Activated gamma-delta T cell treated with Interleukin-2 at 50 U/mL for 16 hours (primary cell): Measurements from ENCODE around the gene DMRT2.

ENCODE experiments used
- DNase-seq: peaks from one replicate; pipeline ENCODE4 v3.0.0-alpha.2; 2020

The DMRT2 gene

DNA sequence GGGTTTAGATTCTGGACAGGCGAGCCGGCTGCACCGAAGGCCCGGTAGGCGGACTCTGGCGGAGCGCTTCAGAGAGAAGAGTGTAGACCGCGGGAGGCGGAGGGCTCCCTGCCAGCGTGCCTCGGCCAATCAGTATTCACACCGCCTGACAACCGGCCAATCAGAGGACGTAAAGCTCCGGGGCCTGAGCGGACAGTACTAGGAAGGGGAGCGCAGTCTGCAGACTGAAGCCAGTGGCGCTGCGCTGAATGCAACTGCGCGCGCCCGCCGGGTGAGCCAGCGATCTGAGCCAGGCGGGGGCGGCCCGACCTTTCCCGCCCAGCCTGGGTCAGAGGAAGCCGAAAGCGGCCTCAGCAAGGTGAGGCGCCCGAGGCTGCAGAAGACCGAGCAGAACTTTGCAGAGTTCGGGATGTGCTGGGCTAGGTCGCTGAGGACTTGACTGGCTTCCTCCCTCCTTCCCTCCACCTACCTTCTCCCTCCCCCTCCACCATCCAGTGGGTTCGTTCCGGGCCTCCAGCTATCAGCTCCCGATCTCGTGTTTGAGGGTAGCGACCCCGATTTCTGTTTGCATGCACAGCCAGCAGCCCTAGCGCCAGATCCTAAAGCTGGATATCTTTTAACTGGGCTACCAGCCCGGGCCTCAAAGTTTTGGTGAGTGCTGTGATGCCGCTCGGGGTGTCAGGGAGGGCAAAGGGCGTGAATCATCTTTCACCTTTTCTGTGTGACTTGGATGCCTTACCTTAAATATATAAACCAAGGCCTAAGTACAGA is at the start of gene DMRT2:
TSS of gene DMRT2 (plus strand) at position 233 of the 771 bp plus-strand sequence. CDS start 1,257 bp downstream, outside the sequence.
- no peak for DNase-seq

DNA sequence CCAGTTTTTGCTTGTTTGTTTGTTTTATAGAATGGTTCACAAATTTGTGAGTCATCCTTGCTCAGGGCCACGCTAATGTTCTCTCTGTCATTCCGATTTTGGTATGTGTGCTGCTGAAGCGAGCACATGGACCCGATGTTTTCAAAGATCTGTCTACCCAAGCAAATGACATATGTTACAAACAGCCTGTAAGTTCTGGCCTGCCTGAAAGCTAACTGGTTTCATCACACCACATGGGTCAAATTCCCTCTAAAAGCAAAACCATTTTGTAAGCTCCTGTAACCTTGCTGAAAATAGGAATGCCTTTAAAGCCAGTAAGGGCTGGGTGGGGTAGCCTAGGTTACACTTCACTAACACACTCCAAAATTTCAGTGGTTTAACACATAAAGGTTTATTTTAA is 48.3 kb upstream of the DMRT2 start:
- no peak for DNase-seq

DNA sequence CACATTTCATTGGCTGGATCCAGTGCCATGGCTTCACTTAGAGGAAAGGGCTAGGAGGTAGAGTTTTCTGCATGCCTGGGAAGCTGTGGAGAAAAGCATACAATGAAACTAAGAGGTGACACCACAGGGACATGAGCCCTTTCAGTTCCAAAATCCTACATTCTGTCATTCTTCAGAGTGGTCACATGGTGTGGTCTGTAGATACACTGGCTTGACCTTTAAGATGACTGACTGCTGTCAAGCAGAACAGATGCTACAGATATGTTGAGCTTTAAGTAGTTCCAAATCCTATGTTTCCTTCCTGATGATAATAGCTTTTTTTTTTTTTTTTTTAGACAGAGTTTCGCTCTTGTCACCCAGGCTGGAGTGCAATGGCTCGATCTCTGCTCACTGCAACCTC is 47.5 kb upstream of the DMRT2 start:
- no peak for DNase-seq

DNA sequence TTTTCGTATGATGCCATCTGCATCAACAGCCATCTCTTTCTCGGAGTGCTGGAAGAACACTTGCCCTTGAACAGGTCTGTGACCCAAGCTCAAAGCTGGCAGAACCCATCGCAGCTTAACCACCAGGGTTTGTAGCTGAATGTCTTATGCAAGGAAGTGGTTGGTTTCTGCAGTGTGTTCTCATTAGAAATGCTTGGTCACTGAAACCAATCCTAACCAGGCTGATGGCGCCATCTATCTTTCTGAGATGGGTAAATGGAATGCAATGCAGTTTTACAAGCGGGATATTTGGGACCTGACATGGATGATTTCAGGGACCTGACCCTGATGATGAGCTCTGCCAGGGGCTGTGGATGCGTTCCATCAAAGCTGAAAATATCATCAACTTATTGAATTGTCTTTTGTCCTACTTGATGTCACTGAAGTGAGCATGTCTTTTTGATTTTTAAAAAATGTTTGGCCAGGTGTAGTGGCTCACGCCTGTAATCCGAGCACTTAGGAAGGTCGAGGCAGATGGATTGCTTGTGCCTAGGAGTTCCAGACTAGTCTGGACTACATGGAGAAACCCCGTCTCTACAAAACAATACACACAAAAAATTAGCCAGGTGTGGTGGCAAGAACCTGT is 45.0 kb upstream of the DMRT2 start:
- no peak for DNase-seq

DNA sequence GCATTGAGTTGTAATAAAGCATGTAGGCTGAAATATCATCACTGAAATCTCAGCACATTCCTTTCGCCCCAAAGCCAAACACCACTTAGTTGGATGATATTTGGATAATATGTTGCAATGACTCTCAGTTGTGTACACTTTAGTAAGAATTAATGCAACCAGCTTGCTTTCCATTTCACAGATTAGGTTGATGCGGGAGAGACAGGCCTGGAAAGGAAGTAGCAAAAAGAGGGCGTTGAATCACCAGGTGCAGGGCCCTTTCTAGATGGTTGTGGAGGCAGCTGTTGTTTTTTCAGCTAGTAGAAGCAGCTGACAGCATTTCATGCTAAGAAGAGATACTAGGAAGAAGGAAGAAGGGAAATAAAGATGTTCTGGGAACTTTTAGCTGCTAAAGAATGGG is 42.8 kb upstream of the DMRT2 start:
- DNase-seq = no peak

DNA sequence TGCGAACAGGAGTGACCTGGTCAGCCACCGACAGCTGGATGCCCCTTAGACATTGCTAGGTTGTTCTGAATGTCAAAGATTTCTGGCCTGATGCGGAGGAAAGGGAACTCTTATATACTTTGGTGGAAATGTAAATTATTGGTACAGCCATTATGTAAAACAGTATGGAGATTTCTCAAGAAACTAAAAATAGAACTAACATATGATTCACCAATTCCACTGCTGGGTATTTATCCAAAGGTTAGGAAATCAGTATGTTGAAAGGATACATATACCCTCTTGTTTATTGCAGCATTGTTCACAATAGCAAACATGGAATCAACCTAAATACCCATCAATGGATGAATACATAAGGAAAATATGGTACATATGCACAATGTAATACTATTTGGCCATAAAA is 41.9 kb upstream of the DMRT2 start:
- no peak for DNase-seq

DNA sequence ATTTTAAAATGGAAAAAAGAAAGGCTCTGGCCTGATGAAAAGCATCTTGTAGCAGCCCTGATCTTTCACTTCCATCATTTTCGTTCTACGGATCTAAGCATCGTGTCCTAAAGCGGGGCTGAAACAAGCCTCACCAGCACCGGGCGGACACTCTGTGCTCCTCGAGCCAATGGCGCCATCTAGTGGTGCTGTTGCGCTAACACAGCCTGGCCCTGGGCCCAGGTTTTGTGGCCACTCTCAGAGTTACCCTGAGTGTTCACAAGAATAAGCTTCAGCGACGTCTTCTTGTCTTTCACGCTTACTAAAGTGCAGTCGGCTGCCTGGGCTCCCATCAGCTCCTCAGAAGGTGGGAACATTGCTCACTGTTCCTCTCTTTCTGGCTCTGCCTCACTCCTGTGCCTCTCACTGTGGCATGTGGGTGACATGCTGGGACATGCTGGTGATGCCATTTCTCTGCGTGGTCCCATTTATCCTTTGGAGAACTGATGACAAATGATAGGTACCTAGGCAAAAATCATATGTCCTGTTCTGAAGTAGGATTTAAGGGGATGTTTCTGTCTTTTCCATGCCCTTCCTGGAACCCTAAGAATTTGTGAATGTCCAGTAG is 41.0 kb upstream of the DMRT2 start:
- peak; percentile 40 for DNase-seq

DNA sequence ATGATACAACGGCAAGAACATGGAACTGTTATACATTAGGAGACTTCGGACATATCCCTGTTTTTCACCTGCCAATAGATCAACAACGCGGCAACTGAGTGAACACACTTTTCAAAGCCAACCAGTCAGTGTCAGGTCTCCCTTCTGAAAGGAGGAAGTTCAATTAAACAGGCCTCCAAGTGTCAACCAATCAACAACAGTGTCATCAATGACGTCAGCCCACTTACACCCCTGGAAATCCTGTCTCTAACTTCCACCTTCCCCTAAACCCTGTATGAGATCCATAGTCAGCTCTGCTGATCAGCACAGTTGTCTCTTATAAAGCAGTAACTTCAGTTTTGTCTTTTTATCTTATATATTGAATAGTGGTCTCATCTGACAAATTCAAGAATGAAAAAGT is 37.1 kb upstream of the DMRT2 start:
- no peak for DNase-seq

DNA sequence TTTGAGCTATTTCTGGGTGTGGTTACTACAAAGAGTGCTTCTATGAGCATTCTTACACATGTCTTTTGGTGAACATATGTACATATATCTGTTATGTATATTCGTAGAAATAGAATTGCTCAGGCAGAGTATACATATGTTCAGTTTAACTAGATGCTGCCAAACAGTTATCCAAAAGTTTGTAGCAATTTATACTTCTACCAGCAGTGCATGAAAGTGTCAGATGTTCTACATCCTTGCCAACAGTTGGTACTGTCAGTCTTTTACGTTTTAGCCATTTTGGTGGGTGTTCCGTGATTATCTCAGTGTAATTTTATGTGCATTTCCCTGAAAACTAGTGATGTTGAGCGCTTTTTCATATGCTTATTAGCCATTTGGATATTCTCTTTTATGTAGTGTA is 35.9 kb upstream of the DMRT2 start:
- no peak for DNase-seq

DNA sequence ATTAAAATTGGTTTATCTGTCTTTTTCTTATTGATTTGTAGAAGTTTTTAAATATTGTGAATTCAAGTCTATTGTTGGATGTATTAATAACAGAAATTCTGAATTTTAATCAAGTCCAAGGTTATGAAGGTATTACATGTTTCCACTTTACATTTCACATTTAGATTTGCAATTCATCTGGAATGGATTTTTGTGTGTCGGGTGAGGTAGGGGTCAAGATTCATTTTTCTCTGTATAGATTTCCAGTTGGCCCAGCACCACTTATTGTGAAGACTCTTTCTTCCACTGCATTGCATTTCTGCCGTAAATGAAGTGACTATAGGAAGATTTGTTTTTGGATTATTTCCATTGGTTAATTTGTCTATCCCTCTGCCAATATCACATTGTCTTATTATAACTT is 35.5 kb upstream of the DMRT2 start:
- DNase-seq = no peak

DNA sequence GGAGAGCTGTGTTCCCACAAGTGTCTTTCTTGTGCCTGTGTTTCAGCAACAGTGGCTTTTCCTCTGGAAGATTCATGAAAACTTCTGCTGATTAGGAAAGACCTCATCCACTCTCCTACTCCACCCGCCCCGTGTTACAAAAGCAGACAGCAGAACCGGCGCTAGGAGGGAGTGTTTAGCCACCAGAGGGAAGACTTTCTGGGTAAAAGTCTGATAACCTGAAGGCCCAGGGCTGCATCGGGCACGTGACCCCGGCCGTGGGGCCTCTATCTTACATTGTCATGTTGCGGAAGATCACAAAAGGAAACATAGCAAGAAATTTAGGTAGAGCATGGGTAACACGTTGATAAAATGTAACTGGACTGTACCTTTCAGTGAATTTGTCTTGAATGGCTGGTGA is 32.0 kb upstream of the DMRT2 start:
- no peak for DNase-seq

DNA sequence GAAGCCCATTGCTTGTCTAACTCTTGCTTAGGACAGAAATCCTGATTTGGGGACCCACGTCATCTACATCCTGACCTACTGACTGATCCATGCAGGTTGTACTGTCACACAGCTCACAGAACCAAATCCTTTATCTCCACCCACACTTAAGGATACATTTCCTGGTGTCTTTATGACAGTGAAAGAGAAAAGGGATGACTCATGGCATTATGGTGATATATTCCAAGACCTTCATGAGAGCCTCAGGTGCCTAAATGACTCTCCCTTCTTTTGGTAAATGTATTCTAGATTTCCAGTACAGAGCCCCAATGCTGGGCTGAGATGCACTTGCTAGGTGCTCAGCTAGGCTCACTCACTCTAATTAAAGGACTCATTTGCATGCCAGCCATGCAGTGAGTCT is 26.0 kb upstream of the DMRT2 start:
- no peak for DNase-seq

DNA sequence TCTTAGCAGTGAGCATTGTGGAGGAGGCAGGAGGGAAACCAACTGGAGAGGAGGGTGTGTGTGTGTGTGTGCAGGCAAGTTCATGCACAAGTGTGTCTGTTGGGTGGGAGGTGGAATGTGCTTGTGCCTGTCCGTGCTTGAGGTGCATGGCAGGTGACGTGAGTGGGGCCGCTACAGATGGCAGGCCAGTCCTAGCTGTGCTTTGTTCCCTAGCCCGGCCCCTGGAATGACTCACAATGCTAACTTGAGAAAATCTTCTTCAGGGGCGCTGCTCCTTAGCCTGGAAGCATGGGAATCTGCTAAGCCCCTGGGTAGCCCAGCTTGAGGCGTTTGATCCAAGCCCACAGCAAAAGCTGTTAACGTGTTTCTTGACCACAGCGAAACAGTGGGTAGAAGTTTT is 25.0 kb upstream of the DMRT2 start:
- no peak for DNase-seq

DNA sequence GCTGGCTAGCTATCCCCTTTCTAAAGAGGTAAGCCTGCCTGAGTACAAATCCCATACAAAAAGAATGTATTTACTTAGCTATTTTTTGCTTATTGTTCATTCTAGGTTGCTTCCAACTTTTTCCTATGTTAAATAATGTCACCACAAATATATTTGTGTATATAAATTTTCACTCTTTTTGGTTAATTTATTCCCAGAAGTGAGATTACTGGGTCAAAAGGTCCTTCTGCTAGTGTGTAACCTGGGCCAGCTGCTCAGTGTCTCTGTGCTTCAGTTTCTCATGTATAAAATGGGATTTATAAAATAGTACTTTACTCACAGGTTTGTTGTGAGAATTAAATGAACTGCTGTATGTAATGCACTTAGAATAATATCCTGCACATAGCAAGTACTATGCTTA is 23.9 kb upstream of the DMRT2 start:
- no peak for DNase-seq

DNA sequence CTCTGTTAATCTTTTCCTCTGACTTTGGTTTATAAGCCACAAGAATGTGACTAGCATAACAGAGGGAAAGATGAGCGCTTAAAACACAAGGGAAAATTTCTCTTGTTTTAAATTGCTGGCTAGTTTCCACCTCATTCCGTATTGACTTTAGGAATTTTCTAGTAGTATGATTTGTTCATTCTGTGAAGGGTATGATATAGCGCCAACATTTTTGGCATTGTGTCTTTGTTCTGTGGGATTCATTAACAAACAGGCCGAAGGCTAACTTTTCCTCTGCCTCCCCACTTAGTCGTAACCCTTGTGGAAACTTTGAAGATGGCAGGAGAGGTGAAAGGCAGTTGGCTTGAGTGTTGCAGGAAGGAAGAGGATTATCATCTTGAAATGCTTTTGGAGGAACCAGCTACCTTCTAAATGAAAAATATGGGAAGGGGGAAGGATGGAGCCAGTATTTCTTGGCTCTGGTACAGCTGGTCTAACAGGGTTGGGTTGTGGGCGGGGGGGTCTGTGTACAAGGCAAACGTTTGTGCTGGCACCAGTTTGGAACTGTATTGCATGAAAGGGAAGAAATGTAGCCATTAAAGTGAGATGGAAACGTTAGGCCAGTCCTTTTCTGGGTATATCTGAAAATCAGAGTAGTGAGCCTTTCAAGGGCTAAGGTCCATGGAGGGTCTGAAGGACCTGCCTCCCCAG is 21.5 kb upstream of the DMRT2 start:
- no peak for DNase-seq

DNA sequence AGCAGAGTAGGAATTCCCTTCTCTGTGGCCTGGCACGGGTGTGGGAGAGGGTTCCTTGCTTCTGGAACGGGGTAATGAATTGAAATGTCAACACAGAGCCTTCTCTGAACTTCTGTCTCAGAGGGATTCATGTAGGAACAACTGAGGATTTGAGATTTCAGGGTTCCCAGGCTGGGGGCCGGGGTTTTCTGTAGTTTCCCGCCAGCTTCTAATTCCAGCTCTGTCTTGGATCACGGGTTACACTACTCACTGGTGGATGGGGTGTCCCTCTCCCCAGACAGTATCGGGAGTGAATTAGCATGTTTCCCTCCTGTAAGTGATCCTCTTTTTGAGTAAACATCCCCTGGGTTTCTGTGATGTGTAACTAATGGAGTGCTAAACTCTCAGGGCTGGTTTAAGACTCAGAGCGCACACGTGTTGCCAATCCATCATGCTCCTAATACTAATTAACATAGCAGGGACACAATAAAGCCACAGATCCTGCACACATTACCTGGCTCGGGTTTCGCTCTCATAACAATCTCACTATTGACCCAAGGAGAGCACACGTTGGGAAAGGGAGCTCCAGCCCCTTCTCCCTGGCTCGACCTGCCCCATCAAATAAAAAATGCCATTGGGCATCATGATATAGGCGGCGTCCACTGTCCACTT is 18.1 kb upstream of the DMRT2 start:
- DNase-seq = no peak

DNA sequence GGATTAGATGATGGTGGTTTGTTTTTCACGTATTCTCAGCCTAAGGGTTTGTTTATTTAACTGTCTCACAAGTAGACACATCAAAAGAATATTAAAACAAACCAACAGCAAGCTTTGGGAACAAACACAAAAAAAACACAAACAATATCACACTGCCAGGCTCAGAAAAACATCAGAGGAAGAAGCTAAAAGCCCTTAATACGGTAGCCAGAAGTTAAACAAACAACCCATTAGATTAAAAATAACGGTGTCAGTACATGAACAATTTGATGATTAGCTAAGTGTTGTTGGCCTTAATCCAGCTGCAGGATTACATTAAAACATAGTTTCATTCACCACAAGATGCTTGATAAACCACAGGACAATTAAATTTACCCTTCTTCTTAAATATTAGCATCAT is 15.9 kb upstream of the DMRT2 start:
- no peak for DNase-seq

DNA sequence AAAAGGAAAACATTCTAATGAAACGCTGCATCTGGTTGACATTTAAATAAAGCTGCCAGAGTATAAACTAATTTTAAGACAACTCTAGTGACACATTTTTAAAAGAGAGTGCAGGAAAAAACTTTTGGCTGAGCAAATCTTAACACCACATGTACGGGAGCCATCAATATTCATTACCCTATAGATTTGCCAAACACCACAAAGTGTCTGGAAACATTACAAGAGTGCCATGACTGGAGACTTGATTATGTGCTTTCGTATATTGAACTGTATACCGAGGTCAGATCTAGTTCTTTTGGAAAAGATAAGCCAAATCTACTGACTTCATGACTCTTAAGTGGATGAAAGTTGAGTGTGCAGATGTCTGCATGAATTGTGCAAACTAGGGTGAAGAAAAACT is 10.6 kb upstream of the DMRT2 start:
- DNase-seq = no peak

DNA sequence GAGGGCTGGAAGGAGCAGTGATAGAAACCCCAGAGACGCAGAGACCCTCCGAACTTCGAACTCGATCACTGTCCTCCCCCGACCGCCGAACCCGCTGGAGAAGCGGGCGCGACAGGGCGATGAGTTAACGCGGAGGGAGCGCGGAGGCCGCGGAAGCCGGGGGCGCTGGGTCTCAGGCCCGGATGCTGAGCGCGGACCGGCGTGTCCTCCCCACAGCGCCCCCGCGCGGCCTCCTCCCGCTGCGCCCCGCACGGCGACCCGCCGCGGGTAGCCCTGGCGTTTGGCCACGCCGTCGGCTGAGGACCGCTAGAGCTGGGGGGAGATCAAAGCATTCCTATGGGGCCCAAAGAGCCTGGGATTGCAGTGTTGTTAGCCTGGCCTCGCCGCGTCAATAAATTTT is 7.7 kb upstream of the DMRT2 start:
- DNase-seq = no peak

DNA sequence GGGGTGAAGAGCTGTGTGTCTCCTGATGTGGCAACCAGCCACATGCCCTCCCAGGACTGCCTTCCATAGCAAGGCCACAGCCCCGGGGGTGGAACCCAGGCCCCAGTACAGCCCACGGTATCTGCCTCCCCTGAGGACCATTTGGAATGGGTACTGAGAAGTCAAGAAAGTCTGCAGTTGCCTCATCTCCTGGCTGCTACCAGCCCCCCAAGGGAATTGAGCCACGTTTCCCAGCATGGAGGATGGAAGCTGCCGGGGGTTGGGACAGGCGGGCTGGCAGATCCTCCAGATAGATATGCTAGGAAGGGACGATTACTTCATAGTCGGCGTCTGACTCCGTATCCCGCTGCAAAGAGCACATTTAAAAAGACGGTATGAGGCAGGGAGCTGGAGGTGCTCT is 5.5 kb upstream of the DMRT2 start:
- DNase-seq = no peak

DNA sequence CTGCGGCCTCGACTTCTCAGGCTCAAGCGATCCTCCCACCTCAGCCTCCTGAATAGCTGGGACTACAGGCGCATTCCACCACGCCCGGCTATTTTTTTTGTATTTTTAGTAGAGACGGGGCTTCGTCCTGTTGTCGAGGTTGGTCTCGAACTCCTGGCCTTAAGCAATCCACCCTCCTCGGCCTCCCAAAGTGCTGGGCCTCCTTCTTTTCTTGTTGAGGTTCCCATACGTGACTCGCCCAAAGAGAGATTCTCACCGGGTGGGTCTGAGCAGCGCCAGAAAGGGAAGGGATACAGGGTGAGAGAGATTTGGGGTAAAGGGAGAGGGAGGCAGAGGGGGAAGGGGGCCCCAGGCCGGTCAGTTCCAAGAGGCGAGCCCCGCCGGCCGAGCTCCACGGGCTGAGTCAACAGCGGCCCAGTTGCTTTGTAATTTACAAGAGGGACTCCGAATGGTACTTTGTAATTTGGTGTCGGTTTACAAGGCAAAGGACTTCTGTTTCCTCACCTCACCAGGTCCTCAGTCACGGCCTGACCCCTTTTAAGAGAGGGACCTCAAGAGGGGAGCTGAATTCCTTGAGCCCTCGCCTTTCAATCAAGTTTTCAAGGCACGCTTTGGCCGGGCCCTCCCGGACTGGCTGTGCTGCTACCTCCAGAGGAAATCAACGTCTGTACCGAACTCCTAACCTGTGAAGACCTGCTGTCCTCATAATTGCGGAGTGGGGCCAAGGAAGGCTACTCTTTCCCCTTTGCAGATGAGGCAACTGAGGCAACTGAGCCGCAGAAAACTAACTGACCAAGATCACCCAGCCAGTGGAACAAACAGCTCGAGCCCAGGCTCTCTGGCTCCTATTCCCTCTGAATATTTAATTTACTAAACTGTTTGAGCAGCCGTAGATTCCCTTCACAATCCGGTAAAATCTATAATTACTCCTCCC is 3.3 kb upstream of the DMRT2 start:
- DNase-seq = no peak

DNA sequence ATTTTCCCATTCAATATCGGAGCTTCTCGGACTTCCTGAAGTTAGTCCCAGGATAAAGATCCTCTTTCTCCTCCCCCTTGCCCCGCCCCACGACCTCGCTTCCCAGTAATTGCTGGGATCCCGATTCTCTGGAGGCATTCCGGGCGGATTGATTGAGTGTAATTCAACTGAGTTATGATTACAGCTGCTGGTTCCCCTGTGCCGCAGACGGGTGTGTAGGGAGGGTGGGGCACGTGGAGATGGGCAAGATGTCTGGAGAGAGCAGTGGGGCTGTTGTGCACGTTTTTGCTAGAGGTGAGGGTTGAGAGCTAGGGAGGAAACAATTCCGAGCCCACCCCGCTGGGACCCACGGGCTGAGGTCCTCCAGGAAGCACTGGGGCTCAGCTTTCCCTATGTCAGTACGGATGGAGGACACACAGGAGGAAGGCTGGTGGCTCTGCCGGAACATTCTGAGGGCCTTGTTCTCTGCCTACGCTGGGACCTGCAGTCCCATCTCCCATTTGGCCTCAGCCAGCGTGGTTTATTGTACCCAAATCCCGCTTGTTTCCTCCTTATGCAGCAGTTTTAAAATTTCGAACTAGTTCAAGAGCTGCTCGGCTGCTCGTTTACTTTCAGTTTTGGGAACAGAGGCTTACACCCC is 2.4 kb upstream of the DMRT2 start:
- DNase-seq = no peak
